Body of pancreas (tissue), 4 donors: ENCODE data around the gene NEDD9.

Experiments
- CTCF ChIP-seq, 7 experiments: fragments of 450-650 bp in 4 of 7; fragments of 200-600 bp in 3 of 7; sonication (generic) in 3 of 7; IDR thresholded peaks; one replicate each; pipeline ENCODE4 v1.5.1; 2016 to 2019; ENCODE audit warnings: antibody characterized with exemption in 7 of 7
- POLR2A ChIP-seq, 3 donors: fragments of 450-650 bp; IDR thresholded peaks; one replicate each; pipeline ENCODE4 v1.6.1; 2016; ENCODE audit warnings: antibody characterized with exemption in 3 of 3, mild to moderate bottlenecking in 2 of 3

- no peak for TF ChIP-seq CTCF (IDR thresholded peaks at IDR 0.05)
- no peak for TF ChIP-seq POLR2A (IDR thresholded peaks at IDR 0.05)
Measured at GRCh38 chr6:11219400-11219834, 13.1 kb downstream of the NEDD9 start.
